Keratinocyte (primary cell): ENCODE data around the gene MAGI1.

ENCODE experiments used
- EZH2 ChIP-seq: IDR thresholded peaks from one replicate; pipeline ENCODE4 v1.6.1; 2012; ENCODE audit warnings: inconsistent platforms, mild to moderate bottlenecking, low read length, moderate library complexity
- TF ChIP-seq, protein P1 (sequence below), 3 experiments: IDR thresholded peaks in 1 of 3; conservative IDR thresholded peaks in 1 of 3; optimal IDR thresholded peaks in 1 of 3; 2 replicates in 2 of 3; 3 replicates in 1 of 3; pipeline versions ENCODE3 to v1.5.1; 2011; ENCODE audit warnings: low read length in 3 of 3, mild to moderate bottlenecking in 3 of 3, moderate library complexity in 2 of 3, control low read depth in 1 of 3, inconsistent platforms in 1 of 3; ENCODE audit not compliant: insufficient read depth in 2 of 3; ENCODE audit errors: extremely low read depth in 1 of 3

DNA sequence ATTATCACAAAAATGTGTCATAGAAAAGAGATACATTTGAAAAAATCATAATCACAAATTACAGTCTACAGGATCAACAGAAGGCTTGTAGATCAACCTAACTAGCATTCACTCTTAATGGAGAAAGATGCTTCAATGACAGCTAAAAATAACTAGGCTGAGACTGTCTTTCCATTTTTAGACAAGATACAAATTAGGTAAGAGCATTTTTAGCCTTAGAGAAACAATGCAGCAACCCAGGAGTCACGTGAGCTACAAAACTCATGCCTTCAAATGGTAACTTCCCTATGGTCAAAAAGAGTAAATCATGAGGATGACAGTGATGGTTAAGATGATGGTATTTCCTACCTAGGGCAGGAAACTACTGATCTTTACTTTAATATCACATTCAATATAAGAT lies 415.4 kb downstream of the MAGI1 start:
- TF ChIP-seq, protein P1, sequence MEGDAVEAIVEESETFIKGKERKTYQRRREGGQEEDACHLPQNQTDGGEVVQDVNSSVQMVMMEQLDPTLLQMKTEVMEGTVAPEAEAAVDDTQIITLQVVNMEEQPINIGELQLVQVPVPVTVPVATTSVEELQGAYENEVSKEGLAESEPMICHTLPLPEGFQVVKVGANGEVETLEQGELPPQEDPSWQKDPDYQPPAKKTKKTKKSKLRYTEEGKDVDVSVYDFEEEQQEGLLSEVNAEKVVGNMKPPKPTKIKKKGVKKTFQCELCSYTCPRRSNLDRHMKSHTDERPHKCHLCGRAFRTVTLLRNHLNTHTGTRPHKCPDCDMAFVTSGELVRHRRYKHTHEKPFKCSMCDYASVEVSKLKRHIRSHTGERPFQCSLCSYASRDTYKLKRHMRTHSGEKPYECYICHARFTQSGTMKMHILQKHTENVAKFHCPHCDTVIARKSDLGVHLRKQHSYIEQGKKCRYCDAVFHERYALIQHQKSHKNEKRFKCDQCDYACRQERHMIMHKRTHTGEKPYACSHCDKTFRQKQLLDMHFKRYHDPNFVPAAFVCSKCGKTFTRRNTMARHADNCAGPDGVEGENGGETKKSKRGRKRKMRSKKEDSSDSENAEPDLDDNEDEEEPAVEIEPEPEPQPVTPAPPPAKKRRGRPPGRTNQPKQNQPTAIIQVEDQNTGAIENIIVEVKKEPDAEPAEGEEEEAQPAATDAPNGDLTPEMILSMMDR (optimal IDR thresholded peaks at IDR 0.05 in 1 of 3, IDR thresholded peaks at IDR 0.05 in 1 of 3, conservative IDR thresholded peaks at IDR 0.05 in 1 of 3; ENCODE audit: extremely low read depth in 1 of 3, insufficient read depth in 2 of 3, low read length in 3 of 3), result no peak
- no peak for TF ChIP-seq EZH2
